ENCODE data around the gene KPNA6.
"Not testable (repeated sequence)": the region's sequence is repeated elsewhere in the genome, so short reads cannot be mapped to it uniquely, and the experiment has no call there.

The KPNA6 gene

DNA sequence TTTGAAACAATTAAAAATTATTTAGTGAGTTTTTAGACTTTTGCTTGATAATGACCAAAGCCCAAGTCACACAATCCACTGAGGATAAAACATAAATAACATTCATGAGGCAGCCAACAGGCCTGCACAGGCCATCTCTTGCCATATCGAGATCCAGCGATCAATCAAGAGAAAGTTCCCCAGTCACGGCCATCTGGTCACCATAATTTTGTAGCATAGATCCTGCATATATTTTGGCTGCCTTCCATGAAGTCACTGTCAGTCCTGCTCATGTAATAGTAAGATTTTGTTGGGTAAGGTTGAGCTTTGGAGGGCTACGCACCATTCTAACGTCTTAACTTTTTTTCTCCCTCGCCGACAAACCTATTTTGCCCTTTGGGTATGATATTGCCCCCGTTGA is 17.5 kb downstream of the KPNA6 start:
- in situ Hi-C loops (cut with MboI; ENCODE audit: low sequenced_read_pairs, unreplicated experiment), result no loop called here
- no peak for DNase-seq (ENCODE audit: low spot score)
- TF ChIP-seq, protein P1, sequence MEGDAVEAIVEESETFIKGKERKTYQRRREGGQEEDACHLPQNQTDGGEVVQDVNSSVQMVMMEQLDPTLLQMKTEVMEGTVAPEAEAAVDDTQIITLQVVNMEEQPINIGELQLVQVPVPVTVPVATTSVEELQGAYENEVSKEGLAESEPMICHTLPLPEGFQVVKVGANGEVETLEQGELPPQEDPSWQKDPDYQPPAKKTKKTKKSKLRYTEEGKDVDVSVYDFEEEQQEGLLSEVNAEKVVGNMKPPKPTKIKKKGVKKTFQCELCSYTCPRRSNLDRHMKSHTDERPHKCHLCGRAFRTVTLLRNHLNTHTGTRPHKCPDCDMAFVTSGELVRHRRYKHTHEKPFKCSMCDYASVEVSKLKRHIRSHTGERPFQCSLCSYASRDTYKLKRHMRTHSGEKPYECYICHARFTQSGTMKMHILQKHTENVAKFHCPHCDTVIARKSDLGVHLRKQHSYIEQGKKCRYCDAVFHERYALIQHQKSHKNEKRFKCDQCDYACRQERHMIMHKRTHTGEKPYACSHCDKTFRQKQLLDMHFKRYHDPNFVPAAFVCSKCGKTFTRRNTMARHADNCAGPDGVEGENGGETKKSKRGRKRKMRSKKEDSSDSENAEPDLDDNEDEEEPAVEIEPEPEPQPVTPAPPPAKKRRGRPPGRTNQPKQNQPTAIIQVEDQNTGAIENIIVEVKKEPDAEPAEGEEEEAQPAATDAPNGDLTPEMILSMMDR (IDR thresholded peaks at IDR 0.05; ENCODE audit: borderline replicate concordance, control extremely low read depth, extremely low read depth, insufficient read depth, missing control alignments), result no peak

GRCh38 chr1:32126770-32127169 is 18.9 kb downstream of the KPNA6 start:
- DNase-seq (ENCODE audit: low spot score), result no peak
- in situ Hi-C loops (cut with MboI; ENCODE audit: low sequenced_read_pairs, unreplicated experiment), result no loop called here
- TF ChIP-seq, protein P1 (IDR thresholded peaks at IDR 0.05; ENCODE audit: borderline replicate concordance, control extremely low read depth, extremely low read depth, insufficient read depth, missing control alignments), result no peak

- TF ChIP-seq, protein P1 (IDR thresholded peaks at IDR 0.05; ENCODE audit: borderline replicate concordance, control extremely low read depth, extremely low read depth, insufficient read depth, missing control alignments), result no peak
- DNase-seq (ENCODE audit: low spot score), result no peak
- in situ Hi-C loops (cut with MboI; ENCODE audit: low sequenced_read_pairs, unreplicated experiment), result no loop called here
Measured at GRCh38 chr1:32127409-32128198, 19.7 kb downstream of the KPNA6 start.

GRCh38 chr1:32128479-32128878 is 20.6 kb downstream of the KPNA6 start:
- TF ChIP-seq, protein P1 (IDR thresholded peaks at IDR 0.05; ENCODE audit: borderline replicate concordance, control extremely low read depth, extremely low read depth, insufficient read depth, missing control alignments), result no peak
- in situ Hi-C loops (cut with MboI; ENCODE audit: low sequenced_read_pairs, unreplicated experiment), result no loop called here
- no peak for DNase-seq (ENCODE audit: low spot score)

DNA sequence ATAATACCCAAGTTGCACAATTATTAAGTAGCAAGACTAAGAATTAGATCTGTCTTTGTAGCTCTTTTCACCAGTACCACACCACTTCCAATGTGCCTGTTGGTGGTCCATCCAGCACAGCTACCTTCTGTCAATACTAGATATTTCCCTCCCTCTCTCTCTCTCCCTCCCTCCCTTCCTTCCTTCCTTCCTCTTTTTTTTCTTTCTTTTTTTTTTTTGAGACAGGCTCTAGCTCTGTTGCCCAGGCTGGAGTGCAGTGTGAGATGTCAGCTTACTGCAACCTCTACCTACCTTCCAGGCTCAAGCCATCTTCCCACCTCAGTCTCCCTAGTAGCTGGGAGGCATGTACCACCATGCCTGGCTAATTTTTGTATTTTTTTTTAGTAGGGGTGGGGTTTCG is 21.1 kb downstream of the KPNA6 start:
- in situ Hi-C loops (cut with MboI; ENCODE audit: low sequenced_read_pairs, unreplicated experiment), result no loop called here
- TF ChIP-seq, protein P1 (IDR thresholded peaks at IDR 0.05; ENCODE audit: borderline replicate concordance, control extremely low read depth, extremely low read depth, insufficient read depth, missing control alignments), result no peak
- DNase-seq (ENCODE audit: low spot score), result no peak

- in situ Hi-C loops (cut with MboI; ENCODE audit: low sequenced_read_pairs, unreplicated experiment), result not testable (repeated sequence)
Measured at GRCh38 chr1:32133950-32134280, 26.1 kb downstream of the KPNA6 start.

DNA sequence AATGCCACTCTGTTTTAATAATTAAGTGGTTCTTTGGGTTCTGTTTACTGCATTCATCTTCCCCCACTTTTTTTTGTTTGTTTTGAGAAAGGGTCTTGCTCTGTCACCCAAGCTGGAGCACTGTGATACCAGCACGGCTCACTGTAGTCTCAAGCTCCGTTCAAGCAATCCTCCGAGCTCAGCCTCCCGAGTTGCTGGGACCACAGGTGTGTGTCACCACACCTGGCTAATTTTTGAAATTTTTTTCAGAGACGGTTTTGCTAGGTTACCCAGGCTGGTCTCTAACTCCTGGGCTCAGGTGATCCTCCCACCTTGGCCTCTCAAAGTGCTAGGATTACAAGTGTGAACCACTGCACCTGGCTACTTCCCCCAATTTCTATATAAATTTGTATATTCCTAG is 29.3 kb downstream of the KPNA6 start:
- TF ChIP-seq, protein P1 (IDR thresholded peaks at IDR 0.05; ENCODE audit: borderline replicate concordance, control extremely low read depth, extremely low read depth, insufficient read depth, missing control alignments), result no peak
- no peak for DNase-seq (ENCODE audit: low spot score)
- in situ Hi-C loops (cut with MboI; ENCODE audit: low sequenced_read_pairs, unreplicated experiment), result no loop called here

More at GRCh38 chr1:32133950-32134280, 26.1 kb downstream of the KPNA6 start:
- DNase-seq (ENCODE audit: low spot score), result not testable (repeated sequence)

Measured in GM13976 (cell line).